Spleen (tissue), 11 donors: Measurements from ENCODE around the gene EFCAB5. TPM values are rescaled to one million over a fixed set of nuclear protein-coding genes. Genes with fewer than 3 reads are reported as not detected.

Source experiments
- DNase-seq: peaks from one replicate; pipeline ENCODE4 v3.0.0-alpha.2; 2020
- H3K27ac ChIP-seq, 8 donors: fragments of 200-600 bp; sonication (generic) in 7 of 8; 1 replicate in 4 of 8; 2 replicates in 4 of 8; pipeline versions ENCODE4 v1.5.0 to v1.8.0; 2016 to 2021; ENCODE audit warnings: inconsistent platforms in 4 of 8, mild to moderate bottlenecking in 4 of 8, moderate library complexity in 1 of 8
- H3K27me3 ChIP-seq, 7 donors: fragments of 200-600 bp; sonication (generic) in 6 of 7; replicated peaks in 1 of 7; 1 replicate in 4 of 7; 2 replicates in 3 of 7; pipeline versions ENCODE4 v1.5.0 to v1.8.0; 2016 to 2021; ENCODE audit warnings: inconsistent platforms in 3 of 7, mild to moderate bottlenecking in 1 of 7
- H3K36me3 ChIP-seq, 6 donors: fragments of 200-600 bp; sonication (generic) in 5 of 6; 1 replicate in 4 of 6; 2 replicates in 2 of 6; pipeline versions ENCODE4 v1.5.0 to v1.8.0; 2016 to 2021; ENCODE audit warnings: inconsistent platforms in 2 of 6
- H3K4me1 ChIP-seq, 6 donors: fragments of 200-600 bp; sonication (generic) in 5 of 6; 1 replicate in 3 of 6; 2 replicates in 3 of 6; pipeline versions ENCODE4 v1.5.0 to v1.8.0; 2016 to 2021; ENCODE audit warnings: inconsistent platforms in 3 of 6
- H3K4me3 ChIP-seq, 8 donors: fragments of 200-600 bp; sonication (generic) in 7 of 8; 1 replicate in 4 of 8; 2 replicates in 4 of 8; pipeline versions ENCODE4 v1.5.0 to v1.8.0; 2016 to 2021; ENCODE audit warnings: inconsistent platforms in 4 of 8, mild to moderate bottlenecking in 4 of 8, moderate library complexity in 2 of 8
- H3K9me3 ChIP-seq, 8 donors: fragments of 200-600 bp; sonication (generic) in 7 of 8; 1 replicate in 4 of 8; 2 replicates in 4 of 8; pipeline versions ENCODE4 v1.5.0 to v1.8.0; 2016 to 2021; ENCODE audit warnings: inconsistent platforms in 4 of 8
- CTCF ChIP-seq, 11 experiments: fragments of 200-600 bp in 7 of 11; fragments of 450-650 bp in 4 of 11; sonication (generic) in 4 of 11; IDR thresholded peaks in 8 of 11; conservative IDR thresholded peaks in 3 of 11; 1 replicate in 7 of 11; 2 replicates in 4 of 11; pipeline versions ENCODE4 v1.4.0 to v1.8.0; 2016 to 2021; ENCODE audit warnings: antibody characterized with exemption in 11 of 11, inconsistent platforms in 4 of 11, mild to moderate bottlenecking in 1 of 11
- POLR2A ChIP-seq, 3 donors: fragments of 450-650 bp; IDR thresholded peaks; one replicate each; pipeline ENCODE4 v1.5.1; 2017; ENCODE audit warnings: antibody characterized with exemption in 3 of 3, mild to moderate bottlenecking in 1 of 3
- POLR2AphosphoS5 ChIP-seq, 3 donors: sonication (generic); formaldehyde crosslinking; IDR thresholded peaks; one replicate each; pipeline ENCODE4 v1.5.1; 2017; ENCODE audit warnings: antibody characterized with exemption in 3 of 3
- WGBS, 5 donors: extraction: QIAGEN DNeasy Blood & Tissue Kit in 3 of 5; methylation state at CpG; one replicate each; pipeline versions ENCODE4 v1.1.5 to v1.1.7; 2013 to 2018; 5-methylcytosine and 5-hydroxymethylcytosine counted together
- intact Hi-C: fragments of 100-400 bp; cut with DNase I; formaldehyde crosslinking; loops from one replicate; pipeline ENCODE4 v1.15.0; 2023; ENCODE audit warnings: low total_unique reads
- polyA plus RNA-seq, 3 donors: library from polyadenylated mRNA; stranded (reverse); fragments of 200-250 nt; gene quantifications; one replicate each; pipeline ENCODE4 v1.2.1, GENCODE V29; 2013
- total RNA-seq, 7 donors: library from RNA; depleted of rRNA in 3 of 7; stranded (reverse); fragments of >200 nt in 3 of 7; fragmentation: NEBNext Ultra II Directional in 4 of 7; extraction: Animal tissue kit (Norgen Biotek cat#: 25700) in 4 of 7; gene quantifications; one replicate each; pipeline versions ENCODE4 v1.1.0 to v1.2.1, GENCODE V29; 2016 to 2021
- donor health status: healthy with polysubstance abuse.
- donor health status: DM: no; HTN: no; CAD: no; lungs with moderate emphysema.
- donor health status: DM: no; HTN: no; CAD: no.
- donor health status: Bipolar disorder and iron deficiency.
- donor health status: healthy.
- donor health status: DM: no; HTN: no; CAD: no.
- donor health status: DM: yes; HTN: yes; CAD: no.

The EFCAB5 gene
- total and polyA plus RNA-seq, 10 donors: 0.10 to 3.2 (median 0.89) TPM; not detected in 1

GRCh38 chr17:29911641-29912177 lies 29.7 kb upstream of the EFCAB5 start:
- no peak overlapping the region for H3K27ac ChIP-seq
- DNase-seq: no peak
- no peak overlapping the region for H3K4me3 ChIP-seq
- H3K36me3 ChIP-seq: peaks cover 0 to 15% (median 0%) of the 10 kb centered on the region in 6 donors
- peaks cover 0 to 6% (median 0%) of the 10 kb centered on the region in 8 donors for H3K9me3 ChIP-seq
- TF ChIP-seq POLR2A (IDR thresholded peaks at IDR 0.05) (no peak), POLR2AphosphoS5 (IDR thresholded peaks at IDR 0.05) (no peak), CTCF (IDR thresholded peaks at IDR 0.05 in 8 of 11, conservative IDR thresholded peaks at IDR 0.05 in 3 of 11) (no peak)
- no peaks in the 10 kb centered on the region for H3K27me3 ChIP-seq
- peaks cover 0 to 19% (median 0%) of the 10 kb centered on the region in 6 donors for H3K4me1 ChIP-seq
- intact Hi-C loops: no loop called here

GRCh38 chr17:29914819-29915537 lies 26.5 kb upstream of the EFCAB5 start:
- H3K27me3 ChIP-seq: no peaks in the 10 kb centered on the region
- peaks cover 0 to 12% (median 0%) of the 10 kb centered on the region in 6 donors for H3K36me3 ChIP-seq
- intact Hi-C loops: no loop called here
- no peaks in the 10 kb centered on the region for H3K9me3 ChIP-seq
- 79 to 91% (median 84%) methylated on average over 2 of the region's 2 CpGs for WGBS, 5 donors
- no peak overlapping the region for H3K4me3 ChIP-seq
- no peak for DNase-seq
- TF ChIP-seq POLR2AphosphoS5 (IDR thresholded peaks at IDR 0.05) (no peak), CTCF (IDR thresholded peaks at IDR 0.05 in 8 of 11, conservative IDR thresholded peaks at IDR 0.05 in 3 of 11) (no peak), POLR2A (IDR thresholded peaks at IDR 0.05) (no peak)
- peaks cover 0 to 44% (median 15%) of the 10 kb centered on the region in 6 donors for H3K4me1 ChIP-seq
- no peak overlapping the region for H3K27ac ChIP-seq

- no peak for DNase-seq
- Histone ChIP-seq H3K27me3 (no peaks in the 10 kb centered on the region), H3K36me3 (peaks cover 0 to 10% (median 0%) of the 10 kb centered on the region in 6 donors), H3K27ac (no peak overlapping the region), H3K9me3 (no peaks in the 10 kb centered on the region), H3K4me3 (no peak overlapping the region), H3K4me1 (peaks cover 0 to 64% (median 23%) of the 10 kb centered on the region in 6 donors)
- intact Hi-C loops: no loop called here
- 90 to 100% (median 100%) methylated on average over 1 of the region's 1 CpG for WGBS, 5 donors
- TF ChIP-seq CTCF (IDR thresholded peaks at IDR 0.05 in 8 of 11, conservative IDR thresholded peaks at IDR 0.05 in 3 of 11) (no peak), POLR2A (IDR thresholded peaks at IDR 0.05) (no peak), POLR2AphosphoS5 (IDR thresholded peaks at IDR 0.05) (no peak)
Observed at GRCh38 chr17:29918016-29918415, 23.4 kb upstream of the EFCAB5 start.
